ENCODE results near the gene EBP. TPM values are rescaled to one million over a fixed set of nuclear protein-coding genes. Genes with fewer than 3 reads are reported as not detected.

Gene EBP
- total RNA-seq (2022; extraction: Qiagen RNA extraction; ENCODE audit: low read depth), result 138 to 148 TPM (median 144 TPM) in 5 replicates

DNA sequence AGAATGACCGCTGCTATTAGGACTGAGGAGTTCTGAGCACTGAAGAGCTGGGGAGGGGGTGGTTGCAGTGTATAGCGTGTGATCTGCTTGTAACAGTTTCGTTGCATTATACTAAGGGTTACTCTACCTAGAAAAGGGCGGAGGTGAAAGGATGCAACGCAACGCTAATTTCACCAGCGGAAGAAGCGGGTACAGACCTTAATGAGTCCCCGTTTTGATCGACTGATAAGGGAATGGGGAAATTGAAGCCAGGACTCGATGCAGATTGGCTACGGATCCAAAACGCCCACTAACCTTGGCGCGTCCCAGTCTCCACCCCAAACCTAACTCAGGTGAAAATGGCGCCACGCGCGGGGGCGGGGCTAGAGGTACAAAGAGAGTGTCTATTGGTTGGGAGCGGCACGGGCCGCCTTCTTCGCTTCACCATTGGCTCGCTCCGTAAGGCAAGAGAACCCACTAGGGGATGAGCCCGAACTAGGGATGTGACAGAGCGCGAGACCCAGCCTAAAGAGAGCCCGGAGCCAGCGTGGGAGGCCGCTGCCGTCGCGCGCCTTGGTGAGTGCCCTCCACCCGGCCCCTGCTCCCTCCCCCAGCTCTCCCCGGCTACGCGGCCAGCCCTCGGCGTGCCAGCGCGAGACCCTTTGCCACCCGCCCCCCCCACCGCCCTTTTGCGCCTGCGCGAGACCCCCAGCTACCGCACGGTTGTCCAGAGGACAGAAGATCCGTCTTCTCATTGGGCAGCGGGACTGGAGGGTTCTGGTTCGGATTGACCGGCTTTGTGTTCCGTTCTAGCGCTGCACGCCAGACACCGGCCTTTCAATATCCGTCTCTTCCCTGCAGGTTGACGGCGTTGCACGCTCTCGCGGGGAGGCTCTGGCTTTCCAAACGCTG lies at the start of gene EBP:
Gene EBP (plus strand): TSS at position 456 of the 891 bp plus-strand sequence. CDS start 1,964 bp downstream, outside the sequence.

DNA sequence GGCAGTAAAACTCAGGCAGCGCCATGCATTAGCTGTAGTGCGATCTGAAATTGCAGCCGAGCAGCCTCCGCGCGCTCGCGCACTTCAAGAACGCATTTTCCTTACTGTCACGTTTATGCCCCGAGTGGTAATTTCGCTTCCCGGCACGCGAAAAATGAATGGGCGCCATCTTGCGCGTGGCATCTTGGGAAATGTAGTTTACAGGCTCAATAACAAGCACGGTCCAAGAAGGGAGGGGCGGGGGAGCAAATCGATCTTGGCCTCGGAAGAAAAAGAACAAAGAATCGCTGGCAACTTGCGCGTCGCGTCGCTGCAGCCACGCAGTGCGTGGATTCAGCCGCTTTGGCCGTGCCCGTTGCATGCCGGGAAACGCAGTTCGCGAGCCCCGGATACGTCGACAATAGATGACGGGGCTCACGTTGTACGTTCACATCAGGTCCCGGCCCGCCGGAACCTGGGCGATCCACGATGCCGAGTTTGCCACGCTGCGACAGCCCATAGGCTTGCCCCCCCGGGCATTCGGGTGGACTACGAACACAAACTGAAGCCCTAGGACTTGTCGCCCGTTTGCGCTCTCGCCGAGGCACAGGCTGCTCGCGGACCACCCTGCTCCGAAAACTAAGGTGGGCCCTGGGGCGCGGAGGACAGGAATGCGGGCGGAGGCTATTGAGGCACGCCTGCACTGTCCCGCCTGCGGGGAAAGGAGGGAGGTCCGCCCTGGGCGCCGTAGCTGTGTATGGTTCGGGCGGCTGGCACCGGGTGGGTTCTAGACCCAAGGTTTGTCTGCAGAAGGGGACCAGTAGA lies 45.6 kb upstream of the EBP start, which contains the start of gene FTSJ1:
Gene FTSJ1 (plus strand): TSS at position 426 of the 804 bp plus-strand sequence. CDS start 1,849 bp downstream, outside the sequence.

DNA sequence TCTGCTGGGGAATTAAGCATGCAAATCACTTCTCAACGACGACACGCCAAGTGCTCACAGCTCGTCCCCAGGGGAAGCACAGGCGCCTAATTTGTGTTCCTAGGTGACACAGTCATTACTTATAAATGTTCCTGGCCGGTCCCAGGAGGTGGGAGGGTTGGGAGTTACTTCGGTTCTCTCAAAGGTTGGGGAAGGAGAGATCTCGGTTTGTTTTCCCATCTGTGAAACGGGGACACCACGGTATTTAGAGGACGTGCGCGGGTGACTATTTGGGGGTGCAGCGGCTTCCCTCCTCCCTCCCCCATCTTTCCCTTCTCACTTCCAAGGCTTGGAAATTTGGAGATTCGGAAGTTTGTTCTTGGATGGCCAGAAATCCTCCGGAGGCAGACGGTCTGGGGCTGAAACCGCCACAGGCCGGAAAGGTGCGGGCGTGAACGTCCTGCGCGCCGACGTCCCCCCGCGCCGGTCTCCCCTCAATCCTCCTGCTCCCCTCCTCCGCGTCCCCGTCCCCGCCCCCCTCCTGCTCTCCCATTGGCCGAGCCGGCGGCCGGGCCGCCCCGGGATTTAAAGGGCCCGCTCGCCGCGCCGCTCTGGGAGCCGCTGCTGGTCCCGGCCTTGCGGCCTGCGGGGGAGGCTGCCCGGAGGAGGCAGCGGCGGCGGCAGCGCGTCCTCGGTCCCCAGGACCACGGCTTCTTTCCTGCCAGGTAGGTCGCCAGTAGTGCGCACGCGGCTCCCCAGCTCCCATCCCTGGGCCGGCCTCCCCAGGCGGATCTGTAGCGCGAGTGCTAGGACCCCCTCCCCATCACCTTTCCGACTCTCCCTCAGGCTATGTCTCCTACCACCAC lies 13.0 kb upstream of the EBP start, which contains the start of gene PORCN:
Gene PORCN (plus strand): TSS at position 593 of the 845 bp plus-strand sequence. CDS start 829 bp downstream, outside the sequence.

DNA sequence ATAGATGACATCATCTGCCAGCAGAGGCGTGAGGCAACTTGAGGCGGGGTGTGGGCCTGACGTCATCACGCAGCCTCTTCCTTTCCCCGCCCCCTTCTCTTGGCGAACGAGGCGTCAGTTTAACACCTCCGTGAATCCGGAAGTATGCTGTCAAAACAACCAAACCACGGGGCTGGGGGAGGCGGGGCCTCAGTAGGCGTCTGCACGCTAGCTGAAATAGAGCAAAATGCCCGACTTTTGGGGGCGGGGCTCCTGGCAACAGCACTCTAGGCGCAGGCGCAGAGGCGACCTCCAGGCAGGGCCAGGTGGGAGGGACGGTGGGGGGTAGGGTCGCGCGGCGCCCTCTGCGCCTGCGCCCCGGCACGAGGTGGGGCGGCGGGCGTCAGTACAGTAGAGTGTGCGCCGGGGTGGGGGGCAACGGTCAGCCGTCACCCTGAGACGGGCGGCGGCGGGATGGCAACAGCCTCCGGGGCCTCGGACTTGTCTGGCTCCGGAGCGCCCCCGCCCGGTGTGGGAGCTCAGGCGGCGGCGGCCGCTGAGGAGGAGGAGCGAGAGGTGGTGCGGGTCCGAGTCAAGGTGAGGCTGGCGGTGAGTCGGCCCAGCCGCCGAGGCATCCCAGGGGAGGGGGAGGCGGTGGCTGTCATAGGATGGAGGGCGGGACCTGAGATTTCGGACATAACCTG lies 17.9 kb downstream of the EBP start, which contains the start of gene TBC1D25:
Gene TBC1D25 (plus strand): TSS at position 370 of the 683 bp plus-strand sequence. CDS start 84 bp downstream, at position 454.

DNA sequence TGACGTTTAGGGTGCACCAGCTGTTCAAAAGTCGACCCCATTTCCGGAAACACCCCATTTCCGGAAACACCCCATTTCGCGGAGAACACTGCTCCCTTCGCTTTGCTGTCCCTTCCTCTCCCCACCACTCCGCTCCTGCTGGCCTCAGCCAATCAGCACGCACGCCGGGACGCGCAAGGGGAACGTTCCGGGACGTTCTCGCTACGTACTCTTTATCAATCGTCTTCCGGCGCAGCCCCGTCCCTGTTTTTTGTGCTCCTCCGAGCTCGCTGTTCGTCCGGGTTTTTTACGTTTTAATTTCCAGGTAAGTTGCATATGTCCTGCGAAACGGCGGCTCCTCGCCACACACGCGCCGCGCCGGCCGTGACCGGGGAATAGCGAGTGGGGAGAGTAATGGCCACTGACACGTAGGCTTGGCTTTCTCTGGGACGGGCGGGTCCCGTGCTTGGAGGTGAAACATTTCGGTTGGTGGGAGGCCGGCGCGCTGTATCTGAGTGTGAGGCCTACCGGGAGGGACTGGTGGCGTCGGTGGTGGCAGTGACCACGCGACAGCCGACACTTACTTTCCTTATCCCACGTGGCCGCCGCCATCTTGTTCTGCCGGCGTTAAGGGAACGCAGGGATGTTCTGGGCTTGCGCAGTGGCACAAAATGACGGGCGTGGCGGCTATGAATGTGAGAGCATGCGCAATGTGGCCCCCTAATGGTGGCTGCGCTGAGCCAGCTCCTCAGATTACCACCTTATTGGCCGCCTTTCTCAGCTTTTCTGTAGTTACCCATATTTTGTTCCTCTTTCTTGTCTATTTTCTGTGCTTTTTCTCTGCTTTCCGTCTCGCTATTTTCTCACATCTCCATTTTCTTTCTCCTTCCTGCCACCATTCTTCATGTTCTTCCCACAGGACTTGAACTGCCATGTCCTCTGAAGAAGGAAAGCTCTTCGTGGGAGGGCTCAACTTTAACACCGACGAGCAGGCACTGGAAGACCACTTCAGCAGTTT lies 53.0 kb downstream of the EBP start, which contains the start of gene RBM3:
Gene RBM3 (plus strand): TSS at position 215 of the 997 bp plus-strand sequence. CDS start 697 bp downstream, at position 912.

Other genes with a start within 250 kb of the EBP start
- gene SSX3, start 165.1 kb upstream of the EBP start, total RNA-seq (2022; extraction: Qiagen RNA extraction; ENCODE audit: low read depth), result not detected in 5 replicates
- not detected in 5 replicates for gene SSX4, start 138.3 kb upstream of the EBP start, total RNA-seq (2022; extraction: Qiagen RNA extraction; ENCODE audit: low read depth)
- not detected in 5 replicates for gene SSX4B, start 109.8 kb upstream of the EBP start, total RNA-seq (2022; extraction: Qiagen RNA extraction; ENCODE audit: low read depth)
- gene SLC38A5, start 51.5 kb upstream of the EBP start, total RNA-seq (2022; extraction: Qiagen RNA extraction; ENCODE audit: low read depth), result 0.10 to 0.44 TPM (median 0.39 TPM) in 5 replicates
- gene FTSJ1, start 45.6 kb upstream of the EBP start, total RNA-seq (2022; extraction: Qiagen RNA extraction; ENCODE audit: low read depth), result 67.1 to 74.5 TPM (median 72.5 TPM) in 5 replicates
- 15.2 to 19.4 TPM (median 17.0 TPM) in 5 replicates for gene PORCN, start 12.8 kb upstream of the EBP start, total RNA-seq (2022; extraction: Qiagen RNA extraction; ENCODE audit: low read depth)
- 10.6 to 11.8 TPM (median 10.7 TPM) in 5 replicates for gene TBC1D25, start 17.9 kb downstream of the EBP start, total RNA-seq (2022; extraction: Qiagen RNA extraction; ENCODE audit: low read depth)
- 293 to 598 TPM (median 332 TPM) in 5 replicates for gene RBM3, start 52.7 kb downstream of the EBP start, total RNA-seq (2022; extraction: Qiagen RNA extraction; ENCODE audit: low read depth)
- gene WDR13, start 75.7 kb downstream of the EBP start, total RNA-seq (2022; extraction: Qiagen RNA extraction; ENCODE audit: low read depth), result 60.5 to 73.7 TPM (median 65.5 TPM) in 5 replicates
- gene WAS, start 162.0 kb downstream of the EBP start, total RNA-seq (2022; extraction: Qiagen RNA extraction; ENCODE audit: low read depth), result 0.09 to 0.39 TPM (median 0.18 TPM) in 5 replicates
- gene SUV39H1, start 174.9 kb downstream of the EBP start, total RNA-seq (2022; extraction: Qiagen RNA extraction; ENCODE audit: low read depth), result 21.1 to 23.8 TPM (median 21.9 TPM) in 5 replicates
- not detected in 5 replicates for gene GLOD5, start 239.9 kb downstream of the EBP start, total RNA-seq (2022; extraction: Qiagen RNA extraction; ENCODE audit: low read depth)

All from A549 treated with DMSO at 1 μM for 4 hours (cell line).